Measurements from ENCODE around the gene TERF2IP.

- TF ChIP-seq POLR2A (IDR thresholded peaks at IDR 0.05) (no peak), CTCF (IDR thresholded peaks at IDR 0.05) (no peak)
Measured at GRCh38 chr16:75644240-75645012, 3.1 kb upstream of the TERF2IP start.

Data from suprapubic skin (tissue), 3 donors.